Fibroblast of pulmonary artery (primary cell): ENCODE data around the gene KAT6B.

Source experiments
- DNase-seq: peaks from one replicate; pipeline ENCODE4 v3.0.0-alpha.2; 2010; ENCODE audit warnings: low read depth
- H3K4me3 ChIP-seq: replicated peaks from 2 replicates; pipeline ENCODE4 v1.5.1; 2011; ENCODE audit warnings: low read depth, mild to moderate bottlenecking, control low read depth, low read length, moderate library complexity
- TF ChIP-seq, protein P1 (sequence below): IDR thresholded peaks from 2 replicates; pipeline ENCODE4 v1.5.1; 2011; ENCODE audit warnings: mild to moderate bottlenecking, control low read depth, low read length, inconsistent platforms; ENCODE audit errors: missing control alignments

Gene KAT6B

DNA sequence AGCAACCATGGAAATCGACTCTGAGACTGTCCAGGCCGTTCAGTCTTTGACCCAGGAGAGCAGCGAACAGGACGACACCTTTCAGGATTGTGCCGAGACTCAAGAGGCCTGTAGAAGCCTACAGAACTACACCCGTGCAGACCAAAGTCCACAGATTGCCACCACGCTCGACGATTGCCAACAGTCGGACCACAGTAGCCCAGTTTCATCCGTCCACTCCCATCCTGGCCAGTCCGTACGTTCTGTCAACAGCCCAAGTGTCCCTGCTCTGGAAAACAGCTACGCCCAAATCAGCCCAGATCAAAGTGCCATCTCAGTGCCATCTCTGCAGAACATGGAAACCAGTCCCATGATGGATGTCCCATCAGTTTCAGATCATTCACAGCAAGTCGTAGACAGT, 203.0 kb downstream of the KAT6B start:
- DNase-seq: no peak
- TF ChIP-seq, protein P1, sequence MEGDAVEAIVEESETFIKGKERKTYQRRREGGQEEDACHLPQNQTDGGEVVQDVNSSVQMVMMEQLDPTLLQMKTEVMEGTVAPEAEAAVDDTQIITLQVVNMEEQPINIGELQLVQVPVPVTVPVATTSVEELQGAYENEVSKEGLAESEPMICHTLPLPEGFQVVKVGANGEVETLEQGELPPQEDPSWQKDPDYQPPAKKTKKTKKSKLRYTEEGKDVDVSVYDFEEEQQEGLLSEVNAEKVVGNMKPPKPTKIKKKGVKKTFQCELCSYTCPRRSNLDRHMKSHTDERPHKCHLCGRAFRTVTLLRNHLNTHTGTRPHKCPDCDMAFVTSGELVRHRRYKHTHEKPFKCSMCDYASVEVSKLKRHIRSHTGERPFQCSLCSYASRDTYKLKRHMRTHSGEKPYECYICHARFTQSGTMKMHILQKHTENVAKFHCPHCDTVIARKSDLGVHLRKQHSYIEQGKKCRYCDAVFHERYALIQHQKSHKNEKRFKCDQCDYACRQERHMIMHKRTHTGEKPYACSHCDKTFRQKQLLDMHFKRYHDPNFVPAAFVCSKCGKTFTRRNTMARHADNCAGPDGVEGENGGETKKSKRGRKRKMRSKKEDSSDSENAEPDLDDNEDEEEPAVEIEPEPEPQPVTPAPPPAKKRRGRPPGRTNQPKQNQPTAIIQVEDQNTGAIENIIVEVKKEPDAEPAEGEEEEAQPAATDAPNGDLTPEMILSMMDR: no peak
- H3K4me3 ChIP-seq: no peak overlapping the region

- no peak overlapping the region for H3K4me3 ChIP-seq
- peak; percentile 64 for DNase-seq
- TF ChIP-seq, protein P1: no peak
Observed at GRCh38 chr10:75029857-75030256, 203.5 kb downstream of the KAT6B start.

- TF ChIP-seq, protein P1: no peak
- H3K4me3 ChIP-seq: no peak overlapping the region
- no peak for DNase-seq
Observed at GRCh38 chr10:75030371-75030770, 204.0 kb downstream of the KAT6B start.

DNA sequence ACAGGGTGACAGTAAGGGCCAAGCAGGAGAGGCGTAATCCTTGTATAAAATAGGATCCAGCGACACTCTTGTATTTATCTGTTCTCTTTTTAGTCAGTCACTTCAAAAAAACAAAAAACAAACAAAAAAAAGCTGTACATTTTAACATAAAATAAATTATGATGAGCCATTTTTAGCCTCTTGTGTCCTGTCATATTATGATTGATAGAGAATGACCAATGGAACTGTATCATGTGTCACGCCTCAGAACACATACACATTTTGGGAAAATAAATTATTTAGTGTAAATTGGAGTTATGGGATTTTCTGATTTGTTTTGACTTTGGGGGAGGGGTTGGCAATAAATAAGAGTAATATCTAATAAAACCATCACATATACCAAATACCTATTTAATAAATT, 205.7 kb downstream of the KAT6B start:
- DNase-seq: no peak
- no peak overlapping the region for H3K4me3 ChIP-seq
- TF ChIP-seq, protein P1: no peak

DNA sequence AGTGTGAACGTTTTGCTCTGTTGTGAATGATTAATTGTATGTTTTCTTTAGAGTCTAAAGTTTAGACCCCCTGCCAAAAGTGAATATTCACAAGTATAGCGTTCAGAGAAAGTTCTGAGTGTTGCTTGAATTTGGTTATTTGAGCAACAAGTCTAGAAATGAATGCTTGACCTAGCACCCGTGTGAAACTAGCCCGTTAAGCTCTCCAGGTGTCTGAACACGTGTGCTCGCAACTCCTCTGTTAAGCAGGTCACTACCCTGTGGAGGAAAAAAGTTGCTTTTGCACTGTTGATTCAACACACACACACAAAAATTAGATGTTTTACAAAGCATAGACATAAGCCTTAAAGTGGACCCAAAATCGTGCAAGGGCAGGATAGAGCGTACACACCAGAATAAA, 206.4 kb downstream of the KAT6B start:
- no peak for DNase-seq
- TF ChIP-seq, protein P1: no peak
- H3K4me3 ChIP-seq: no peak overlapping the region

DNA sequence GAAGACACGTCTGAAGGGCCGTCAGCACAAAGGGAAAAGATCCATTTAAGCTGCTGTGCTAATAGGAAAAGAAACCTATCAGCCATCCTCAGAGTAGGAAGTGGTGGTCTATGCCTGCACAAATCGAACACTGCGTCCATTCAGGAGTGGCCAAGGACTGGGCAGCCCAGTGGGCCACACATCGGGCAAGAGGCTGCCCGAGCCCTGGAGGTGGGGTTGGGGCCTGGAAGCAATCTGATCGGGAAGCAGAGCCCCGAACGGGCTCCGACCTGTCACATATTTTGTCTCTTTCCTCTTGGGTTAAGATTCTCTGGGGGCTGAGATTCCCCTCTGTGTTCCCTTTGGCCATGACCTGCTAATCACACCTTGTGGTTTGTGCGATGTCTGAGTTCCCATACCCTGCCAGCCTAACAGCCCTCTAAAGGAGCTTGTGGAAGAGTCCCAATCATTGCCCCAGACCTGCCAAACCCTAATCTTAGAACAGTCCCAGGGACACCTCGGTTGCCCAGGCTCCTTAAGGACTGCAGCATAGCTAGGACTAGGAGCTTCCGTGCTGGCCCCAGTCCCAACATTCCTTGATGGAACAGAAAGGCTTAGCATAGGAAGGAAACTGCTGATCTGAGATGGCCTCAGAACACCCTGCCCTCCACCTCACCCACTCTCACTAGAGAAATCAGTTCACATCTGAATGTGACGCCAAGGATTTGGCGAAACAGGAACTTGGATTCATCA, 207.2 kb downstream of the KAT6B start:
- TF ChIP-seq, protein P1: no peak
- H3K4me3 ChIP-seq: no peak overlapping the region
- no peak for DNase-seq

DNA sequence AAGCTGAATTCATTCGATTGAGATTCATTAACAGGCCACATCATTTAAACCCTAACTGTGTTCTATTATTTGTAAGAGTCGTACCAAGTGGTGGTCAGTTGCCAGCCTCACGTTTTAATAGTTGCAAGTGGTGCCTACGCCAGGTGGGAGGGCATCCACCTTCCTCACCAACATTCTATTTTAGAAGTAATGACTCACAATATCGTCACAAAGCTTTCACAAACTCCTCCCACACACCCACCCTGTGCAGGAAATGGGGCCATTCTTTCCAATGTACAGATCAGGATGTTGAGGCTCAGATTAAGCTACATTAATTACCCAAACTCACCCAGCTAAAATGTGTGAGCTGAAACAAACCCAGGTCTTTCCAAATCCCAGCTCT, 207.7 kb downstream of the KAT6B start:
- TF ChIP-seq, protein P1: no peak
- no peak overlapping the region for H3K4me3 ChIP-seq
- DNase-seq: no peak
